ENCODE measurements around the gene ITSN1.

ITSN1 gene

DNA sequence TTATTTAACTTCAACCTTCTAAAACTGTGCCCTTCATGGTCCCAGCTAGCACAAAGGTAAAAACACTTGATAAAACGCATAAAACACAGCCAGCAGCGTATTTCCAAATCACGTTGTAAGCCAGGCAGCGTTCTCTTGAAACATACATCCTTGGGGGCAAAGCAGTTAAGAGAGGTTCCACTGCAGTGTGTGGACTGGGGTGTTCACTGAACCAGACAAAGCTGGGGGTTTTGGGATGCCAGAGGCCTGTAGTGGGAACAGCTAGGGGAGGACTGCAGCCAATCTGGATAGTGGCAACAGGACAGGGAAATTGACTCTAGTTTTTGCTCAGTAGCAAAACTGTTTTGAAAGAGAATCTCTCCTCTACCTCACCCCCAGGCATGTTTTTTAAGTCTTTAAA, 294.8 kb downstream of the ITSN1 start:
- TF ChIP-seq TCF12 (IDR thresholded peaks at IDR 0.05; ENCODE audit: low read depth) (no peak), EGR1 (IDR thresholded peaks at IDR 0.05) (no peak), NFIC (IDR thresholded peaks at IDR 0.05) (no peak), YY1 (IDR thresholded peaks at IDR 0.05; ENCODE audit: low read depth) (no peak), FOXM1 (IDR thresholded peaks at IDR 0.05; ENCODE audit: borderline replicate concordance, low read depth) (no peak), TEAD4 (IDR thresholded peaks at IDR 0.05) (no peak), RAD21 (IDR thresholded peaks at IDR 0.05; ENCODE audit: low read depth) (no peak)

DNA sequence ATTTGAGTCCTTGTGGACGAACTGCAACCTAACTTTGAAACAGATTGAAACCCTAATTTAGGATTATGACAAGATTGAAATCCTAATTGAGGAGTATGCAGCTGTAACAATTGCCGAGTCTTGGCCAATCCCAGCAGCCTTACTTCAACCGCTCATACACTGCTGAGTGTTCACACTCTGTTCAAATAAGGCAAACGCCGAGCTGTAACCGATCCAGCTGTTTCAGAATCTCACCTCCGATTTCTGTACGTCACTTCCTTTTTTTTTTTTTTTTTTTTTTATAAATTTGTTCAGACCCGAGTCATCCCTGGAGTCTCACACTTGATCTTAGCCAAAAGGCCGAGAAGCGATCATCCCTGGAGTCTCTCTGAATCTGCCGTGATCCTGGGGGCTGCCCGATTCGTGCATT, 295.6 kb downstream of the ITSN1 start:
- TF ChIP-seq MAX (IDR thresholded peaks at IDR 0.05) (no peak), EGR1 (IDR thresholded peaks at IDR 0.05) (no peak), TCF12 (IDR thresholded peaks at IDR 0.05; ENCODE audit: low read depth) (no peak), FOXM1 (IDR thresholded peaks at IDR 0.05; ENCODE audit: borderline replicate concordance, low read depth) (no peak), EP300 (IDR thresholded peaks at IDR 0.05; ENCODE audit: borderline replicate concordance) (no peak), CREB1 (IDR thresholded peaks at IDR 0.05; ENCODE audit: low read depth) (no peak), NFIC (IDR thresholded peaks at IDR 0.05) (no peak), YY1 (IDR thresholded peaks at IDR 0.05; ENCODE audit: low read depth) (no peak), TAF1 (IDR thresholded peaks at IDR 0.05; ENCODE audit: low read depth) (no peak), TEAD4 (IDR thresholded peaks at IDR 0.05) (no peak), RAD21 (IDR thresholded peaks at IDR 0.05; ENCODE audit: low read depth) (no peak), CEBPB (IDR thresholded peaks at IDR 0.05) (no peak), ZBTB7A (IDR thresholded peaks at IDR 0.05; ENCODE audit: low read depth) (no peak)
- TF ChIP-seq, protein P1, sequence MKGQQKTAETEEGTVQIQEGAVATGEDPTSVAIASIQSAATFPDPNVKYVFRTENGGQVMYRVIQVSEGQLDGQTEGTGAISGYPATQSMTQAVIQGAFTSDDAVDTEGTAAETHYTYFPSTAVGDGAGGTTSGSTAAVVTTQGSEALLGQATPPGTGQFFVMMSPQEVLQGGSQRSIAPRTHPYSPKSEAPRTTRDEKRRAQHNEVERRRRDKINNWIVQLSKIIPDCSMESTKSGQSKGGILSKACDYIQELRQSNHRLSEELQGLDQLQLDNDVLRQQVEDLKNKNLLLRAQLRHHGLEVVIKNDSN (IDR thresholded peaks at IDR 0.05), result no peak
- TF ChIP-seq, protein P2, sequence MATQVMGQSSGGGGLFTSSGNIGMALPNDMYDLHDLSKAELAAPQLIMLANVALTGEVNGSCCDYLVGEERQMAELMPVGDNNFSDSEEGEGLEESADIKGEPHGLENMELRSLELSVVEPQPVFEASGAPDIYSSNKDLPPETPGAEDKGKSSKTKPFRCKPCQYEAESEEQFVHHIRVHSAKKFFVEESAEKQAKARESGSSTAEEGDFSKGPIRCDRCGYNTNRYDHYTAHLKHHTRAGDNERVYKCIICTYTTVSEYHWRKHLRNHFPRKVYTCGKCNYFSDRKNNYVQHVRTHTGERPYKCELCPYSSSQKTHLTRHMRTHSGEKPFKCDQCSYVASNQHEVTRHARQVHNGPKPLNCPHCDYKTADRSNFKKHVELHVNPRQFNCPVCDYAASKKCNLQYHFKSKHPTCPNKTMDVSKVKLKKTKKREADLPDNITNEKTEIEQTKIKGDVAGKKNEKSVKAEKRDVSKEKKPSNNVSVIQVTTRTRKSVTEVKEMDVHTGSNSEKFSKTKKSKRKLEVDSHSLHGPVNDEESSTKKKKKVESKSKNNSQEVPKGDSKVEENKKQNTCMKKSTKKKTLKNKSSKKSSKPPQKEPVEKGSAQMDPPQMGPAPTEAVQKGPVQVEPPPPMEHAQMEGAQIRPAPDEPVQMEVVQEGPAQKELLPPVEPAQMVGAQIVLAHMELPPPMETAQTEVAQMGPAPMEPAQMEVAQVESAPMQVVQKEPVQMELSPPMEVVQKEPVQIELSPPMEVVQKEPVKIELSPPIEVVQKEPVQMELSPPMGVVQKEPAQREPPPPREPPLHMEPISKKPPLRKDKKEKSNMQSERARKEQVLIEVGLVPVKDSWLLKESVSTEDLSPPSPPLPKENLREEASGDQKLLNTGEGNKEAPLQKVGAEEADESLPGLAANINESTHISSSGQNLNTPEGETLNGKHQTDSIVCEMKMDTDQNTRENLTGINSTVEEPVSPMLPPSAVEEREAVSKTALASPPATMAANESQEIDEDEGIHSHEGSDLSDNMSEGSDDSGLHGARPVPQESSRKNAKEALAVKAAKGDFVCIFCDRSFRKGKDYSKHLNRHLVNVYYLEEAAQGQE (IDR thresholded peaks at IDR 0.05; ENCODE audit: low read depth), result no peak

- no peak for TF ChIP-seq YY1 (IDR thresholded peaks at IDR 0.05; ENCODE audit: low read depth)
- TF ChIP-seq EP300 (IDR thresholded peaks at IDR 0.05; ENCODE audit: borderline replicate concordance), result no peak
- no peak for TF ChIP-seq FOXM1 (IDR thresholded peaks at IDR 0.05; ENCODE audit: borderline replicate concordance, low read depth)
- TF ChIP-seq CEBPB (IDR thresholded peaks at IDR 0.05), result no peak
- TF ChIP-seq NFIC (IDR thresholded peaks at IDR 0.05), result no peak
- TF ChIP-seq, protein P2 (IDR thresholded peaks at IDR 0.05; ENCODE audit: low read depth), result no peak
- TF ChIP-seq, protein P1 (IDR thresholded peaks at IDR 0.05), result no peak
- TF ChIP-seq TEAD4 (IDR thresholded peaks at IDR 0.05), result no peak
- TF ChIP-seq ZBTB7A (IDR thresholded peaks at IDR 0.05; ENCODE audit: low read depth), result no peak
- TF ChIP-seq TAF1 (IDR thresholded peaks at IDR 0.05; ENCODE audit: low read depth), result no peak
- TF ChIP-seq EGR1 (IDR thresholded peaks at IDR 0.05), result no peak
- no peak for TF ChIP-seq RAD21 (IDR thresholded peaks at IDR 0.05; ENCODE audit: low read depth)
- TF ChIP-seq TCF12 (IDR thresholded peaks at IDR 0.05; ENCODE audit: low read depth), result no peak
- TF ChIP-seq MAX (IDR thresholded peaks at IDR 0.05), result no peak
Observed at GRCh38 chr21:33938381-33938780, 296.1 kb downstream of the ITSN1 start.

DNA sequence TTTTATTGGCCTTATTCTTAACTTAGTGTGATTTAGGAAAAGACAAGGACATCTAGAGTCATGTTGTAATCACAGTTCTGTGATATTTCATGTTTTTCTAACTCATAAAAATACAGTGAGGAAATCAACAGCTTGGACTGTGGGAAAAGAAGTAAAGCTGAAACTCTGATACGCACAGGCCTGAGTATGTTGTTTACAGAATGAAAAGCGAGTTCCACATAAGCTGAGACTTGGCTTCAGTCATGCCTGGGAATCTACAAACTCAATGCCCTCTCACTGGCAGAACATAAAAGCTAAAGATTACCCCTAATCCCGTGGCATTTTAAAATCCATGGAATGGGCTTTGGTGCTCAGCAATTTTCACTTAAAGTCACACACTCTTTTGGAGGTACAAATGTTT, 296.9 kb downstream of the ITSN1 start:
- TF ChIP-seq NFIC (IDR thresholded peaks at IDR 0.05) (no peak), ZBTB7A (IDR thresholded peaks at IDR 0.05; ENCODE audit: low read depth) (no peak), EGR1 (IDR thresholded peaks at IDR 0.05) (no peak), TCF12 (IDR thresholded peaks at IDR 0.05; ENCODE audit: low read depth) (no peak), TEAD4 (IDR thresholded peaks at IDR 0.05) (no peak)

DNA sequence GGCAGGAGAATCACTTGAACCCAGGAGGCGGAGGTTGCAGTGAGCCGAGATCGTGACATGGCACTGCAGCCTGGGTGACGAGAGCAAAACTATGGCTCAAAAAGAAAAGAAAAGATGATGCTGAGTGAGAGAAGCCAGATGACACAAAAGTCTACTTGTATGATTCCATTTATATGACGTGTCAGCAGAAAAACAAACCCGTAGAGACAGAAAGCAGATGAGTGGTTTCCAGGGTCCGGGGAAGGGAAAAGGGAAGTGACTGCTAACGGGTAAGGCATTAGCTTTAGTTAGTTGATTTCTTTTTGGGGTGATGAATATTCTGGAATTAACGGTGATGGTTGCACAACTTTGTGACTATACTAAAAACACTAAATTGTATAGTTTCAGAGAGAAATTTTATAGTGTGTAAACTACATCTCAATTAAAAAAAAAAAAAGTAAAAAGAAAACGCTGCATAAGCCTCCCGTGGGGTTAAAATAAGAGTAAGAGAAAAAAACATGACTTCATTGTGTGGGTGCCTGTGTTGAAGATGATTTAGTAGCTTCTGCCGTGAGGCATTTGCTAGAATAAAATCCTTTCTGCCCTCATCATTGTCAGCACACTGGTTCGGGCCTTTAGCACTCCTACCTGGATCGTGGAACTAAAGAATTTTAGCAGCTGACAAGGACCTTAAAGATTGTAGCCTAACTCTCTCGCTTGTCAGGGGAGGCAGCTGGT, 298.0 kb downstream of the ITSN1 start:
- TF ChIP-seq EP300 (IDR thresholded peaks at IDR 0.05; ENCODE audit: borderline replicate concordance) (no peak), EGR1 (IDR thresholded peaks at IDR 0.05) (no peak), TAF1 (IDR thresholded peaks at IDR 0.05; ENCODE audit: low read depth) (no peak), ZBTB7A (IDR thresholded peaks at IDR 0.05; ENCODE audit: low read depth) (no peak), RAD21 (IDR thresholded peaks at IDR 0.05; ENCODE audit: low read depth) (no peak), TEAD4 (IDR thresholded peaks at IDR 0.05) (no peak), CEBPB (IDR thresholded peaks at IDR 0.05) (no peak), YY1 (IDR thresholded peaks at IDR 0.05; ENCODE audit: low read depth) (no peak)
- TF ChIP-seq, protein P1 (IDR thresholded peaks at IDR 0.05), result no peak
- TF ChIP-seq, protein P2 (IDR thresholded peaks at IDR 0.05; ENCODE audit: low read depth), result no peak

All from Ishikawa (cell line).